Spleen (tissue), 7 donors: ENCODE measurements around the gene RFESD.
A peak's percentile ranks its signal among the peaks of the same experiment; 100 is the strongest.

Source experiments
- POLR2A ChIP-seq, 3 donors: fragments of 450-650 bp; IDR thresholded peaks; one replicate each; pipeline ENCODE4 v1.5.1; 2017; ENCODE audit warnings: antibody characterized with exemption in 3 of 3, mild to moderate bottlenecking in 1 of 3
- POLR2AphosphoS5 ChIP-seq, 3 donors: sonication (generic); formaldehyde crosslinking; IDR thresholded peaks; one replicate each; pipeline ENCODE4 v1.5.1; 2017; ENCODE audit warnings: antibody characterized with exemption in 3 of 3
- TF ChIP-seq, protein P1 (sequence below), 11 experiments: fragments of 200-600 bp in 7 of 11; fragments of 450-650 bp in 4 of 11; sonication (generic) in 4 of 11; IDR thresholded peaks in 8 of 11; conservative IDR thresholded peaks in 3 of 11; 1 replicate in 7 of 11; 2 replicates in 4 of 11; pipeline versions ENCODE4 v1.4.0 to v1.8.0; 2016 to 2021; ENCODE audit warnings: antibody characterized with exemption in 11 of 11, inconsistent platforms in 4 of 11, mild to moderate bottlenecking in 1 of 11
- donor health status: DM: no; HTN: no; CAD: no; lungs with moderate emphysema.
- donor health status: DM: no; HTN: no; CAD: no.
- donor health status: DM: no; HTN: no; CAD: no.

DNA sequence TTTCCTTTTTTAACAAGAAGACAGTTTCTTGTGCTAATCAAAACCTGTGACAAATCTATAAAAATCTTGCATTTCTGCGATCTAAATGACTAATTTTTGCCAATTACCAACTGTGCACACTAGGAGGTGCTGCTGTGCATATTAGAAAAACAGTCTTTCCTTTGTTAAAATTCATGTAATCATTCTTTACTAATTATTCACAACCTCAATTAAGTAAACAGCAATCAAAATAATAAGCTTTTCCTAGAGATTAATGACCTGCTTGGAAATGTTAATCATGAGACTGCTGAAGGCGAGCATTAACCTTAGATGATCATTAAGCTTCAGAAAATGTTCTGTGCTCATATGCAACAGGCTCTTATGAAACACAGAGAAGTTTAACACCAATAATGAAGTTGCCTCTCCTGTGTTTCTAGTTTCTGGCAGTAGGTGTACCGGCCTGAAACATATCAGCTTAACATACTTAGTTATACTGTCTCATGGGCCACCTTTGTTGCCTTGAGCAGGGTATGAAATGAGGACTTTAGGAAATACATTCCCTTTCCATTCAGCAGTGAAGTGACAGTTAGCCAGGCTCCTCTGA, 17.7 kb downstream of the RFESD start:
- TF ChIP-seq POLR2AphosphoS5 (IDR thresholded peaks at IDR 0.05) (no peak), POLR2A (IDR thresholded peaks at IDR 0.05) (no peak)
- TF ChIP-seq, protein P1, sequence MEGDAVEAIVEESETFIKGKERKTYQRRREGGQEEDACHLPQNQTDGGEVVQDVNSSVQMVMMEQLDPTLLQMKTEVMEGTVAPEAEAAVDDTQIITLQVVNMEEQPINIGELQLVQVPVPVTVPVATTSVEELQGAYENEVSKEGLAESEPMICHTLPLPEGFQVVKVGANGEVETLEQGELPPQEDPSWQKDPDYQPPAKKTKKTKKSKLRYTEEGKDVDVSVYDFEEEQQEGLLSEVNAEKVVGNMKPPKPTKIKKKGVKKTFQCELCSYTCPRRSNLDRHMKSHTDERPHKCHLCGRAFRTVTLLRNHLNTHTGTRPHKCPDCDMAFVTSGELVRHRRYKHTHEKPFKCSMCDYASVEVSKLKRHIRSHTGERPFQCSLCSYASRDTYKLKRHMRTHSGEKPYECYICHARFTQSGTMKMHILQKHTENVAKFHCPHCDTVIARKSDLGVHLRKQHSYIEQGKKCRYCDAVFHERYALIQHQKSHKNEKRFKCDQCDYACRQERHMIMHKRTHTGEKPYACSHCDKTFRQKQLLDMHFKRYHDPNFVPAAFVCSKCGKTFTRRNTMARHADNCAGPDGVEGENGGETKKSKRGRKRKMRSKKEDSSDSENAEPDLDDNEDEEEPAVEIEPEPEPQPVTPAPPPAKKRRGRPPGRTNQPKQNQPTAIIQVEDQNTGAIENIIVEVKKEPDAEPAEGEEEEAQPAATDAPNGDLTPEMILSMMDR (IDR thresholded peaks at IDR 0.05 in 8 of 11, conservative IDR thresholded peaks at IDR 0.05 in 3 of 11) = peak; percentile 39 to 78 (median 71)
